IMR-90 (cell line): ENCODE measurements around the gene XAF1. TPM values are rescaled to one million over a fixed set of nuclear protein-coding genes. Genes with fewer than 3 reads are reported as not detected.

Experiments used
- ATAC-seq: fragments of 200-7000 bp; cut with Tn5 transposase; 2 replicates; pipeline ENCODE4 v1.9.1; 2020; ENCODE audit warnings: low read depth, mild to moderate bottlenecking, moderate library complexity
- BruUV-seq: library from RNA; stranded (reverse); fragments of 400-500 nt; replicated peaks from 2 replicates; lab custom pipeline; 2021; lab: Mats Ljungman, UMichigan
- CTCF ChIA-PET: fragments of 300-600 bp; formaldehyde crosslinking; extraction: SDS; loops from one replicate; lab custom pipeline; 2021; ENCODE audit warnings: antibody characterized with exemption; lab: Yijun Ruan, JAX
- POLR2A ChIA-PET: fragments of 300-600 bp; sonication (Branson Sonifier 250); formaldehyde crosslinking; loops from one replicate; lab custom pipeline; 2022; ENCODE audit warnings: antibody characterized with exemption; ENCODE audit not compliant: unreplicated experiment; lab: Charles Lee
- DNase-seq: peaks from one replicate; pipeline ENCODE4 v3.0.0; 2013
- H2AFZ ChIP-seq: replicated peaks from 2 replicates; pipeline ENCODE3; 2013; ENCODE audit warnings: low read length, mild to moderate bottlenecking; ENCODE audit not compliant: poor library complexity
- H2AK5ac ChIP-seq: 2 replicates; pipeline ENCODE4 v1.6.1; 2013; ENCODE audit warnings: low read depth, low read length, inconsistent platforms
- H2AK9ac ChIP-seq: replicated peaks from 2 replicates; pipeline ENCODE3; 2013; ENCODE audit warnings: mild to moderate bottlenecking, low read depth, low read length, moderate library complexity; ENCODE audit not compliant: poor library complexity
- H2BK120ac ChIP-seq: 2 replicates; pipeline ENCODE4 v1.6.1; 2013; ENCODE audit warnings: low read depth, low read length, inconsistent platforms
- H2BK15ac ChIP-seq: 3 replicates; pipeline ENCODE4 v1.6.1; 2013; ENCODE audit warnings: low read depth, low read length, inconsistent platforms
- H2BK20ac ChIP-seq: 2 replicates; pipeline ENCODE4 v1.6.1; 2013; ENCODE audit warnings: low read depth, mild to moderate bottlenecking, inconsistent platforms, low read length, moderate library complexity
- H2BK5ac ChIP-seq: 2 replicates; pipeline ENCODE4 v1.6.1; 2013; ENCODE audit warnings: mild to moderate bottlenecking, low read depth, low read length, inconsistent platforms; ENCODE audit not compliant: poor library complexity, severe bottlenecking
- H3K14ac ChIP-seq: replicated peaks from 2 replicates; pipeline ENCODE4 v1.6.1; 2013; ENCODE audit warnings: low read depth, low read length, inconsistent platforms
- H3K18ac ChIP-seq: 2 replicates; pipeline ENCODE4 v1.6.1; 2013; ENCODE audit warnings: low read depth, low read length, control low read depth
- H3K23ac ChIP-seq: 2 replicates; pipeline ENCODE4 v1.6.1; 2013; ENCODE audit warnings: low read depth, low read length, inconsistent platforms
- H3K27ac ChIP-seq: 2 replicates; pipeline ENCODE4 v1.5.1; 2013; ENCODE audit warnings: mild to moderate bottlenecking, control low read depth, low read length; ENCODE audit not compliant: insufficient read depth
- H3K27me3 ChIP-seq: 2 replicates; pipeline ENCODE4 v1.6.1; 2013; ENCODE audit warnings: low read length; ENCODE audit not compliant: control insufficient read depth, insufficient read depth
- H3K36me3 ChIP-seq: 2 replicates; pipeline ENCODE4 v1.6.1; 2013; ENCODE audit warnings: low read length, mixed read lengths; ENCODE audit not compliant: control insufficient read depth, insufficient read depth
- H3K4ac ChIP-seq: 2 replicates; pipeline ENCODE4 v1.6.1; 2013; ENCODE audit warnings: low read depth, low read length, inconsistent platforms
- H3K4me1 ChIP-seq: 2 replicates; pipeline ENCODE4 v1.6.1; 2013; ENCODE audit warnings: low read length, mixed read lengths; ENCODE audit not compliant: control insufficient read depth, insufficient read depth
- H3K4me2 ChIP-seq: 2 replicates; pipeline ENCODE4 v1.6.1; 2013; ENCODE audit warnings: low read depth, mild to moderate bottlenecking, control low read depth, low read length, moderate library complexity
- H3K4me3 ChIP-seq: 2 replicates; pipeline ENCODE4 v1.5.1; 2013; ENCODE audit warnings: low read depth, mild to moderate bottlenecking, control low read depth, low read length, moderate library complexity; ENCODE audit not compliant: insufficient read depth
- H3K56ac ChIP-seq: 2 replicates; pipeline ENCODE4 v1.6.1; 2013; ENCODE audit warnings: low read length, inconsistent platforms; ENCODE audit not compliant: insufficient read depth; ENCODE audit errors: extremely low read depth
- H3K79me1 ChIP-seq, 2 experiments: 2 replicates each; pipeline ENCODE4 v1.6.1; 2013; ENCODE audit warnings: low read length in 2 of 2, inconsistent platforms in 1 of 2, low read depth in 1 of 2
- H3K9ac ChIP-seq: 2 replicates; pipeline ENCODE4 v1.6.1; 2013; ENCODE audit warnings: low read depth, low read length, control low read depth
- H3K9me1 ChIP-seq: 2 replicates; pipeline ENCODE4 v1.6.1; 2013; ENCODE audit warnings: low read length, inconsistent platforms; ENCODE audit not compliant: insufficient read depth
- H3K9me3 ChIP-seq: 2 replicates; pipeline ENCODE4 v1.6.1; 2013; ENCODE audit warnings: low read length; ENCODE audit not compliant: control insufficient read depth, insufficient read depth
- H4K20me1 ChIP-seq: 2 replicates; pipeline ENCODE4 v1.6.1; 2013; ENCODE audit warnings: low read length, inconsistent platforms; ENCODE audit not compliant: insufficient read depth
- H4K5ac ChIP-seq: 2 replicates; pipeline ENCODE4 v1.6.1; 2013; ENCODE audit warnings: mild to moderate bottlenecking, low read depth, low read length, control low read depth
- H4K8ac ChIP-seq, 2 experiments: 2 replicates each; pipeline ENCODE4 v1.6.1; 2013; ENCODE audit warnings: low read depth in 2 of 2, low read length in 2 of 2, control low read depth in 1 of 2, inconsistent platforms in 1 of 2
- H4K91ac ChIP-seq: 2 replicates; pipeline ENCODE4 v1.6.1; 2013; ENCODE audit warnings: low read depth, low read length, inconsistent platforms; ENCODE audit not compliant: insufficient read depth
- CEBPB ChIP-seq: IDR thresholded peaks from 2 replicates; pipeline ENCODE4 v1.6.1; 2012; ENCODE audit warnings: low read depth, low read length, improper control_type of control experiment
- CHD1 ChIP-seq: IDR thresholded peaks from 2 replicates; pipeline ENCODE4 v1.6.1; 2012; ENCODE audit warnings: low read depth, low read length, improper control_type of control experiment
- MAFK ChIP-seq: IDR thresholded peaks from 2 replicates; pipeline ENCODE4 v1.6.1; 2012; ENCODE audit warnings: low read depth, low read length, improper control_type of control experiment
- MAZ ChIP-seq: IDR thresholded peaks from 2 replicates; pipeline ENCODE4 v1.6.1; 2012; ENCODE audit warnings: low read depth, mild to moderate bottlenecking, low read length, improper control_type of control experiment, moderate library complexity, borderline replicate concordance
- MXI1 ChIP-seq: IDR thresholded peaks from 2 replicates; pipeline ENCODE4 v1.6.1; 2012; ENCODE audit warnings: low read depth, mild to moderate bottlenecking, low read length, moderate library complexity, borderline replicate concordance
- NFE2L2 ChIP-seq: fragments of 150-350 bp; IDR thresholded peaks from 2 replicates; pipeline ENCODE4 v1.6.1; 2016; ENCODE audit warnings: low read depth, mild to moderate bottlenecking, low read length
- POLR2A ChIP-seq: IDR thresholded peaks from 2 replicates; pipeline ENCODE4 v1.6.1; 2012; ENCODE audit warnings: mild to moderate bottlenecking, low read depth, low read length
- RAD21 ChIP-seq: IDR thresholded peaks from 2 replicates; pipeline ENCODE4 v1.6.1; 2012; ENCODE audit warnings: low read length, improper control_type of control experiment
- RFX5 ChIP-seq: IDR thresholded peaks from 2 replicates; pipeline ENCODE4 v1.8.0; 2012; ENCODE audit warnings: low read depth, mild to moderate bottlenecking, low read length, moderate library complexity
- SMC3 ChIP-seq: fragments of 150-350 bp; IDR thresholded peaks from 2 replicates; pipeline ENCODE4 v1.6.1; 2016; ENCODE audit warnings: low read depth, mild to moderate bottlenecking, antibody characterized with exemption, low read length, moderate library complexity
- WGBS, 2 experiments: methylation state at CpG; one replicate each; pipeline versions ENCODE4 v1.1.5 to v1.1.7; 2013; ENCODE audit warnings: missing lambda C conversion rate in 2 of 2; ENCODE audit not compliant: insufficient read length in 1 of 2; ENCODE audit errors: extremely low coverage in 2 of 2; 5-methylcytosine and 5-hydroxymethylcytosine counted together
- dilution Hi-C: fragments of 300-500 bp; cut with HindIII; formaldehyde crosslinking; loops from one replicate; pipeline ENCODE4 v1.14.3; 2018; ENCODE audit warnings: low sequenced_read_pairs; ENCODE audit not compliant: unreplicated experiment
- in situ Hi-C: fragments of 300-500 bp; cut with MboI; formaldehyde crosslinking; loops from 3 replicates; pipeline ENCODE4 v1.14.3; 2019; ENCODE audit warnings: low sequenced_read_pairs, inconsistent platforms, mixed read lengths
- intact Hi-C: fragments of 100-400 bp; cut with micrococcal nuclease; formaldehyde crosslinking; loops from 2 replicates; pipeline ENCODE4 v1.10.0; 2022
- polyA plus RNA-seq, 3 experiments: library from polyadenylated mRNA; depleted of rRNA; stranded (reverse); fragments of >200 nt; gene quantifications; 2 replicates each; pipeline ENCODE4 v1.2.3, GENCODE V29; 2012; ENCODE audit warnings: low replicate concordance in 1 of 3
- total RNA-seq: library from RNA; depleted of rRNA; stranded (reverse); fragments of >200 nt; gene quantifications from 2 replicates; pipeline ENCODE4 v1.2.3, GENCODE V29; 2012
- TF ChIP-seq, protein P1 (sequence below): conservative IDR thresholded peaks from 2 replicates; pipeline ENCODE4 v1.5.1; 2012; ENCODE audit warnings: mild to moderate bottlenecking, low read depth, low read length, improper control_type of control experiment
- TF ChIP-seq, protein P2 (sequence below): fragments of 150-350 bp; IDR thresholded peaks from 2 replicates; pipeline ENCODE4 v1.6.1; 2017; ENCODE audit warnings: mild to moderate bottlenecking, antibody characterized with exemption, low read length, low read depth
- TF ChIP-seq, protein P3 (sequence below): fragments of 150-350 bp; IDR thresholded peaks from 2 replicates; pipeline ENCODE4 v1.6.1; 2016; ENCODE audit warnings: low read depth, mild to moderate bottlenecking, low read length, moderate library complexity, borderline replicate concordance

The XAF1 gene
- total and polyA plus RNA-seq, 2 of the 4 experiments (the other 2 are of a cell fraction): 1.3 to 3.9 TPM

DNA sequence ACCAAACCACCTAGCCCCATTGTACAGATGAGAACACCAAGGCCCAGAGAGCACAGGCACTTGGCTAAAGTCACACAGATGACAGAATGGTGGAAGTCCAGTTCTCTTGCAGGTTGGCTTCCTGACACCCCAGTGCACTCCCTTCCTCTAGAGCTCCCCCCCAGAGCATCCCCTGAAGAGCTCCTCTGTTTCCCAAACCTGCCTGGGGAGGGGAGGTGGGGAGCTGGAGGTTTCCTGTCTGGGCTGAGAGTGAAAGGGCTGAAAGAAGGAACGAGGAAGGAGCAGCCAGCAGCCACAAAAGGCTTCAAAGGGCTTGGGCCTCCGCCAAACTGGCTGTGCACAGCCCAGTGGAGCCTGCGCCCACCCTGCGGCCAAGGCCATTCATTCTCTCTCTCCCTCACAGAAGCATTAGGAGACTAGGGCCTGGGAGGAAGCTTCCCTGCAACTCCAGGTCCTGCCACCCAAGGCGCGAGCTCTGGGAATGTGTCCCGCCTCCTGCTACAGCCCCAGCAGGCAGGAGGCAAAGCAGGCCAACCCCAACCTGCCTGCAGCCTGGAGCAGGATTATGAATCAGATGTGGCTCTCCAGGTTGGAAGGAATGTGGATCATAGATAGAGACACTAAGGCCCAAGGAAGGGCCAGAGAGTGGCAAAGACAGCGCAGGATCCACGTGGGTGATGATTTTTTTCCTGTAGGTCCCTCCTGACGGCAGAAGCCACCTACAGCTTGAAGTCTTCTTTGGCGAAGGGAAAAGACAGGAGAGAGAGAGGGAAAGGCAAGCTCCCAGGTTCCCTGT is 43.6 kb upstream of the XAF1 start (continued):
- no peak for TF ChIP-seq MAZ

DNA sequence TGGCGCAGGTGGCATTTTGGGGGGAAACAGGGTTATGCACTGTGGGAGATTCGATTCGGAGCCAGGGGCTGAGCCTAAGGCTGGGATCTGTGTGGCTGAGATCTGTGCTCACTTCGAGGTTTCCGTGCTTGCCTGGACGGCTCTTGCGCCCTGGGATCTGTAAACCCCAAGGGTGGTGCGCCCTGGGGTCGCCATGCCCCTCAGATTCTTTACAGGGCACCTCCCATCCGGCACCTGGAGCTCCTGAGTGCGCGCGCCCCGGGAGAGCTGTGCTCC is 43.1 kb upstream of the XAF1 start:
- H3K9ac ChIP-seq: no peak overlapping the region
- ChIA-PET CTCF (interaction anchor here (1.6 kb wide), 1 partner anchor 198 kb away, joined by 3 read pairs; no protein-coding TSS in a partner anchor), POLR2A (no interaction called here)
- no peak overlapping the region for H3K4ac ChIP-seq
- H3K27ac ChIP-seq: no peak overlapping the region
- H2AK5ac ChIP-seq: no peak overlapping the region
- no peak overlapping the region for H2AFZ ChIP-seq
- H3K4me2 ChIP-seq: no peak overlapping the region; the same call in 1 of the 2 replicates
- intact Hi-C loops: no loop called here
- no peak overlapping the region for H3K4me3 ChIP-seq
- H3K23ac ChIP-seq: no peak overlapping the region
- H2BK5ac ChIP-seq: no peak overlapping the region
- no peaks in the 10 kb centered on the region for H3K36me3 ChIP-seq
- H3K27me3 ChIP-seq: peaks cover 33% of the 10 kb centered on the region
- H3K14ac ChIP-seq: no peak overlapping the region
- no peak overlapping the region for H2BK120ac ChIP-seq
- in situ Hi-C loops: no loop called here
- DNase-seq: no peak
- H2BK20ac ChIP-seq: no peak overlapping the region
- H3K4me1 ChIP-seq: no peaks in the 10 kb centered on the region
- H4K91ac ChIP-seq: no peak overlapping the region
- H2AK9ac ChIP-seq: no peak overlapping the region
- no peak overlapping the region for H4K8ac ChIP-seq
- no peak overlapping the region for H2BK15ac ChIP-seq
- BruUV-seq: no TSS peak
- no peaks in the 10 kb centered on the region for H4K20me1 ChIP-seq
- ATAC-seq: no peak
- no peaks in the 10 kb centered on the region for H3K9me1 ChIP-seq
- 14% methylated on average over 5 of the region's 14 CpGs; no CpG with 5 or more reads in 1 of the 2 experiments for WGBS, 2 experiments
- dilution Hi-C loops: no loop called here
- H3K18ac ChIP-seq: no peak overlapping the region
- peaks cover 3% of the 10 kb centered on the region for H3K9me3 ChIP-seq
- no peak overlapping the region for H3K56ac ChIP-seq
- no peak overlapping the region for H4K5ac ChIP-seq
- no peaks in the 10 kb centered on the region for H3K79me1 ChIP-seq
- TF ChIP-seq MAFK: no peak
- TF ChIP-seq NFE2L2: no peak
- TF ChIP-seq POLR2A: no peak
- no peak for TF ChIP-seq CEBPB
- TF ChIP-seq SMC3: no peak
- no peak for TF ChIP-seq MXI1
- TF ChIP-seq, protein P1, sequence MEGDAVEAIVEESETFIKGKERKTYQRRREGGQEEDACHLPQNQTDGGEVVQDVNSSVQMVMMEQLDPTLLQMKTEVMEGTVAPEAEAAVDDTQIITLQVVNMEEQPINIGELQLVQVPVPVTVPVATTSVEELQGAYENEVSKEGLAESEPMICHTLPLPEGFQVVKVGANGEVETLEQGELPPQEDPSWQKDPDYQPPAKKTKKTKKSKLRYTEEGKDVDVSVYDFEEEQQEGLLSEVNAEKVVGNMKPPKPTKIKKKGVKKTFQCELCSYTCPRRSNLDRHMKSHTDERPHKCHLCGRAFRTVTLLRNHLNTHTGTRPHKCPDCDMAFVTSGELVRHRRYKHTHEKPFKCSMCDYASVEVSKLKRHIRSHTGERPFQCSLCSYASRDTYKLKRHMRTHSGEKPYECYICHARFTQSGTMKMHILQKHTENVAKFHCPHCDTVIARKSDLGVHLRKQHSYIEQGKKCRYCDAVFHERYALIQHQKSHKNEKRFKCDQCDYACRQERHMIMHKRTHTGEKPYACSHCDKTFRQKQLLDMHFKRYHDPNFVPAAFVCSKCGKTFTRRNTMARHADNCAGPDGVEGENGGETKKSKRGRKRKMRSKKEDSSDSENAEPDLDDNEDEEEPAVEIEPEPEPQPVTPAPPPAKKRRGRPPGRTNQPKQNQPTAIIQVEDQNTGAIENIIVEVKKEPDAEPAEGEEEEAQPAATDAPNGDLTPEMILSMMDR: no peak
- no peak for TF ChIP-seq MAZ
- no peak for TF ChIP-seq RFX5
- TF ChIP-seq, protein P2, sequence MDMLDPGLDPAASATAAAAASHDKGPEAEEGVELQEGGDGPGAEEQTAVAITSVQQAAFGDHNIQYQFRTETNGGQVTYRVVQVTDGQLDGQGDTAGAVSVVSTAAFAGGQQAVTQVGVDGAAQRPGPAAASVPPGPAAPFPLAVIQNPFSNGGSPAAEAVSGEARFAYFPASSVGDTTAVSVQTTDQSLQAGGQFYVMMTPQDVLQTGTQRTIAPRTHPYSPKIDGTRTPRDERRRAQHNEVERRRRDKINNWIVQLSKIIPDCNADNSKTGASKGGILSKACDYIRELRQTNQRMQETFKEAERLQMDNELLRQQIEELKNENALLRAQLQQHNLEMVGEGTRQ: no peak
- TF ChIP-seq, protein P3, sequence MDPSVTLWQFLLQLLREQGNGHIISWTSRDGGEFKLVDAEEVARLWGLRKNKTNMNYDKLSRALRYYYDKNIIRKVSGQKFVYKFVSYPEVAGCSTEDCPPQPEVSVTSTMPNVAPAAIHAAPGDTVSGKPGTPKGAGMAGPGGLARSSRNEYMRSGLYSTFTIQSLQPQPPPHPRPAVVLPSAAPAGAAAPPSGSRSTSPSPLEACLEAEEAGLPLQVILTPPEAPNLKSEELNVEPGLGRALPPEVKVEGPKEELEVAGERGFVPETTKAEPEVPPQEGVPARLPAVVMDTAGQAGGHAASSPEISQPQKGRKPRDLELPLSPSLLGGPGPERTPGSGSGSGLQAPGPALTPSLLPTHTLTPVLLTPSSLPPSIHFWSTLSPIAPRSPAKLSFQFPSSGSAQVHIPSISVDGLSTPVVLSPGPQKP: no peak
- TF ChIP-seq RAD21: no peak
- no peak for TF ChIP-seq CHD1
